HG02763 (cell line): ENCODE results near the gene METTL25B.

Experiments used
- ATAC-seq: cut with Tn5 transposase; IDR thresholded peaks from one replicate; pipeline ENCODE4 v1.9.1; 2021; ENCODE audit warnings: mild to moderate bottlenecking, moderate library complexity; ENCODE audit not compliant: unreplicated experiment

The METTL25B gene

GRCh38 chr1:156725683-156726280 is 2.5 kb upstream of the METTL25B start:
- ATAC-seq, result no peak

- ATAC-seq, result no peak
Observed at GRCh38 chr1:156726549-156727226, 1.6 kb upstream of the METTL25B start.

- ATAC-seq, result no peak
Observed at GRCh38 chr1:156727492-156727891, 777 bp upstream of the METTL25B start.

GRCh38 chr1:156728599-156729462 is 562 bp downstream of the METTL25B start, which contains the start of gene ISG20L2:
TSS of gene ISG20L2 (minus strand) at chr1:156728766. CDS start at chr1:156727652, 1,114 bp downstream.
- peak; percentile 87 for ATAC-seq

- ATAC-seq, result no peak
Observed at GRCh38 chr1:156733989-156734584, 5.8 kb downstream of the METTL25B start.

- ATAC-seq, result no peak
Observed at GRCh38 chr1:156738407-156738806, 10.1 kb downstream of the METTL25B start.

GRCh38 chr1:156738916-156739315 is 10.6 kb downstream of the METTL25B start:
- no peak for ATAC-seq

GRCh38 chr1:156740237-156740740 is 12.0 kb downstream of the METTL25B start:
- no peak for ATAC-seq

GRCh38 chr1:156740741-156741480 is 12.6 kb downstream of the METTL25B start, which contains the start of gene MRPL24:
TSS of gene MRPL24 (minus strand) at chr1:156741088. CDS start at chr1:156738704, 2,384 bp downstream.
- peak; percentile 83 for ATAC-seq

GRCh38 chr1:156741481-156741983 is 13.3 kb downstream of the METTL25B start:
- no peak for ATAC-seq

- ATAC-seq, result no peak
Observed at GRCh38 chr1:156742017-156742416, 13.7 kb downstream of the METTL25B start.

- ATAC-seq, result no peak
Observed at GRCh38 chr1:156742801-156743200, 14.5 kb downstream of the METTL25B start.

GRCh38 chr1:156743367-156744302 is 15.4 kb downstream of the METTL25B start:
- ATAC-seq, result no peak

GRCh38 chr1:156744344-156744743 is 16.1 kb downstream of the METTL25B start:
- no peak for ATAC-seq

GRCh38 chr1:156744786-156745419 is 16.6 kb downstream of the METTL25B start:
- no peak for ATAC-seq

GRCh38 chr1:156745881-156746280 is 17.6 kb downstream of the METTL25B start:
- no peak for ATAC-seq

GRCh38 chr1:156746406-156746727 is 18.1 kb downstream of the METTL25B start:
- no peak for ATAC-seq
